ENCODE measurements around the gene INO80E.
A peak's percentile ranks its signal among the peaks of the same experiment; 100 is the strongest.

INO80E gene

DNA sequence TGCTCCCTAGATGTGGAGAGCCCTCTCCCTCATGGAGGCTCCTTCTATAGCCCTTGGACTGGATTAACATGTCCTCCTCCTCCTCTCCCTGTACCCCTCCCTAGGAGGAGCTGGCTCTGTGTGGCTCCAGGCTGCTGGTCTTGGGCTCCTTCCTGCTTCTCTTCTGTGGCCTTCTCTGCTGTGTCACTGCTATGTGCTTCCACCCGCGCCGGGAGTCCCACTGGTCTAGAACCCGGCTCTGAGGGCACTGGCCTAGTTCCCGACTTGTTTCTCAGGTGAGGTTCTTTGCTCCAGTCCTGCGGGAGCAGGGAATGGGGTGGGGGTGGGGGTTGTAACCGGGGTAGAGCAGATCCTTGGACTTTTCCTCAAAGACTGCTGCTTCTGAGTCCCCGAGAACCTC lies 24.7 kb upstream of the INO80E start:
- POLR2A ChIA-PET: no interaction called here
- DNase-seq (ENCODE audit: extremely low spot score): no peak
- CTCF ChIA-PET: interaction anchor here (4.4 kb wide), 1 partner anchor 10 kb away, joined by 32 read pairs; the partner anchor contains the start of gene TMEM219
- TF ChIP-seq, protein P1, sequence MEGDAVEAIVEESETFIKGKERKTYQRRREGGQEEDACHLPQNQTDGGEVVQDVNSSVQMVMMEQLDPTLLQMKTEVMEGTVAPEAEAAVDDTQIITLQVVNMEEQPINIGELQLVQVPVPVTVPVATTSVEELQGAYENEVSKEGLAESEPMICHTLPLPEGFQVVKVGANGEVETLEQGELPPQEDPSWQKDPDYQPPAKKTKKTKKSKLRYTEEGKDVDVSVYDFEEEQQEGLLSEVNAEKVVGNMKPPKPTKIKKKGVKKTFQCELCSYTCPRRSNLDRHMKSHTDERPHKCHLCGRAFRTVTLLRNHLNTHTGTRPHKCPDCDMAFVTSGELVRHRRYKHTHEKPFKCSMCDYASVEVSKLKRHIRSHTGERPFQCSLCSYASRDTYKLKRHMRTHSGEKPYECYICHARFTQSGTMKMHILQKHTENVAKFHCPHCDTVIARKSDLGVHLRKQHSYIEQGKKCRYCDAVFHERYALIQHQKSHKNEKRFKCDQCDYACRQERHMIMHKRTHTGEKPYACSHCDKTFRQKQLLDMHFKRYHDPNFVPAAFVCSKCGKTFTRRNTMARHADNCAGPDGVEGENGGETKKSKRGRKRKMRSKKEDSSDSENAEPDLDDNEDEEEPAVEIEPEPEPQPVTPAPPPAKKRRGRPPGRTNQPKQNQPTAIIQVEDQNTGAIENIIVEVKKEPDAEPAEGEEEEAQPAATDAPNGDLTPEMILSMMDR (IDR thresholded peaks at IDR 0.05; ENCODE audit: control extremely low read depth, extremely low read depth, low read depth, missing control alignments): no peak

DNA sequence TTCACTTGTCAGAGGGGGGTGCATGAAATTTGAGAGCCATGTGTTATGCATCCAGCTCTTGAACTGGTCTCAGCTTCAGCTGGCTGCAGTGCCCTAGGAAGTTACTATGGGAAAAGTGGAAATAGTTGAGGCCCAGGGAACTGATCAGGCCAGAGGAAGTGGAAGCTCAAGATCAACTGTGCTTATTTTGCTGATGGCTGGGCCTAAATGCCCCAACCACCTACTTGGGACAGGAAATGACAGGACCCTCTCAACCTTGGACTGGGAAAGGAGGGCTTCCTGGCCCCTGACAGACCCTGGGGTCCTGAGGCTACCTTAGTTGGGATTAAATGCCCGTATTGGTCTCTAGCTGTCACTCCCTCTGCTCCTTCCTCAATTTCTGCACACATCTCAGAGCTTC lies 23.5 kb upstream of the INO80E start:
- POLR2A ChIA-PET: no interaction called here
- no peak for DNase-seq (ENCODE audit: extremely low spot score)
- TF ChIP-seq, protein P1 (IDR thresholded peaks at IDR 0.05; ENCODE audit: control extremely low read depth, extremely low read depth, low read depth, missing control alignments): no peak
- CTCF ChIA-PET: interaction anchor here (1.2 to 4.4 kb wide), 8 partner anchors 8 to 124 kb away, joined by 3 to 32 read pairs (median 9); partner anchors contain the start of genes KCTD13 and TMEM219

DNA sequence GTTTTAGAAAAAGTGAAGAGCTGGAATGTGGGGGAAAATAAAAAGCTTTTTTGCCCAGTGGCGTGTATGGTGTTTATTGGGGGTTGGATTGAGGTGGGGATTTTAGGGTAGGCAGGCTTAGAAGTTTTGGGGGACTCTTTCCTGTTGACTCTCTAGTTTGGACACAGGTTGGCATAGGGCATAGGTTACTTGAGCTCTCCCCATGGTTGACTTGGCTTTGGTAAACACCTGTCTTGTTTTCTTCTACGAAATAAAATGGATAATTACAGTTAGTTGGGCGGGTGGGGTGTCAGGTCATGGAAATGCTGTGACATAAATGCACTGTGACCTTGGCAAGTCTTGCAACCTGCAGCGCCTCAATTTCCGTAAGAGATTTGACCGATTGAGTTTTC lies 23.1 kb upstream of the INO80E start:
- ChIA-PET CTCF (interaction anchor here (0.6 to 4.4 kb wide), 13 partner anchors 8 to 183 kb away, joined by 3 to 32 read pairs (median 3); partner anchors contain the start of genes KCTD13, KIF22 and TMEM219), POLR2A (interaction anchor here (0.8 to 1.1 kb wide), 4 partner anchors 11 to 157 kb away, joined by 3 to 5 read pairs (median 4); partner anchors contain the start of genes HIRIP3, PAGR1 and TMEM219)
- TF ChIP-seq, protein P1 (IDR thresholded peaks at IDR 0.05; ENCODE audit: control extremely low read depth, extremely low read depth, low read depth, missing control alignments): no peak
- DNase-seq (ENCODE audit: extremely low spot score): no peak

DNA sequence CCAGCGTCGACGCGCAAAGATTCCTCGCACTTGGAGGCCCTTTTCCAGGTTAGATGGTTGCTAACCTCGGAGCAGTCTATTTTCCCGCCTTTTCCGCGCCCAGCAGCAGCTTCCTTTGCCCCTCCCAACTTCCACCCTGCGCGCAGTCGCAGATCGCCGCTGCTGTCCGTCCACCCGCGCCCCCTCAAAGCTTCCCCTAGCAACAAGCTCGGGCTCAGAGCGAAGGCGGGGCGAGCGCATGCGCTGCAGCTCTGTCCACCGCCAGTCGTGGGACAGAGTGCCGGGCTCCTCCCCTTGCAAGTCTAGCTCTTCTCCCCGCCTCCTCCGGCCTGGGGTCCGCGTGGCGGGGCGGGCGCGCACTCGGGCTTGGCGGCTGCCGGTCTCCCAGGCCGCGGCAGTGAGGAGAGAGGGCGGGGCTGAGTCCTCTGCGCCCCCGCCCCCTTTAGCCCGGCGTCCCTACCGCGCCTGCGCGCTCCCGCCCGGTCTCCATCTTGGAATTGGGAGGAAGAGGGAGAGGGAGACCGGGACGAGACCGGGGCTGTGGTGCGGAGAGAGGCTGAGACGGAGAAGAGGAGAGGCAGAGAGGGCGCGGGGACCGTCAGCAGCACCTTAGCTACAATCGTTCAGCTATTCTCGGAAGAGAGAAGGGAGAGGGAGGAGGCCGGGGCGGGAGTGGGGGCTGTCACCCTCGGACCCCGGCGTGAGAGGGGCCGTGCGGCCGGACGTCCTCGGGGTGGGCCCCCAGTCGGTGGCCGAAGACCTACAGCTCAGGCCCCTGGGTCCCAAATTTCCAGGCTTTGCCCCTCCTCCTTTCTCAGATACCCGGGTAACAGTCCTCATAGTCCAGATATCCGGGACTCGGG lies 22.4 kb upstream of the INO80E start, which contains the start of gene TAOK2:
Gene TAOK2 (plus strand): TSS at position 485 of the 863 bp plus-strand sequence. CDS start 3,905 bp downstream, outside the sequence.
- TF ChIP-seq, protein P1 (IDR thresholded peaks at IDR 0.05; ENCODE audit: control extremely low read depth, extremely low read depth, low read depth, missing control alignments): no peak
- peak; percentile 100 for DNase-seq (ENCODE audit: extremely low spot score)
- POLR2A ChIA-PET: interaction anchor here (0.6 to 1.1 kb wide), 6 partner anchors 12 to 157 kb away, joined by 3 to 7 read pairs (median 4); partner anchors contain the start of genes HIRIP3, PAGR1 and TMEM219
- CTCF ChIA-PET: interaction anchor here (0.6 to 4.4 kb wide), 12 partner anchors 9 to 183 kb away, joined by 3 to 32 read pairs (median 6); partner anchors contain the start of genes KIF22, TLCD3B and TMEM219

DNA sequence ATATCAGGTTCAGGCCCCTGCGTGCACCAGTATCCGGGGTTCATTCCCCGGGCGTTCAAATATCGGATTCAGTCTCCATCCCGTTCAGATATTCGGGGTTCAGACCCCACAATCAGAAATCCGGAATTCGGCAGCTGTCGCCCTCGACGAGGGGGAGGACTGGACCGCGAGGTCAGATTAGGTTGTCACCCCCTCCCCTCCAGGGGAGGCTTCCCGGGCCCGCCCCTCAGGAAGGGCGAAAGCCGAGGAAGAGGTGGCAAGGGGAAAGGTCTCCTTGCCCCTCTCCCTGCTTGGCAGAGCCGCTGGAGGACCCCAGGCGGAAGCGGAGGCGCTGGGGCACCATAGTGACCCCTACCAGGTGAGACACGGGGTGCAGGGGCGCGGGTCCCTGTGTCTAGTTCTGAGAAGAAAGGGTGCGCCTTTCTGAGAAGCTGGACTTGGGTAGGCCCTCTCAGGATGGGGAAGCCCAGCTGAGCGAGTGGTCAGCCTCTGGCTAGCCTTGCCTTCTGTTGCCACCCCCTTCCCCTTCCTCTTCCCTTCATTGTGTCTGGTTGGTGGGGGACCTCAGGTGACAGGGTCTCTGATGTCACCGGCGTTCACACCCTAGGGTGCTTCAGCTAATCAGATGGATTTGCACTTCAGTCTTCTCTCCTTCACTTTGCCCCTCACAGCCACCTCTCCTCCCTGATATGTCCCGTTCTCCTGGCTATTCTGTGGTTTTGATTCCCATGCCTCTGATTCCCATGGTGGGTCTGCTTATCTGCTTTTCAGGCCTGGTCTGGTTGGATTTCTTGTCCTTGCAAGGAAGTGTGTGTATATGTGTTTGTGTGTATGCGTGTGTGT lies 21.5 kb upstream of the INO80E start:
- CTCF ChIA-PET: interaction anchor here (1.5 to 4.4 kb wide), 7 partner anchors 13 to 126 kb away, joined by 4 to 32 read pairs (median 8); partner anchors contain the start of genes TLCD3B and TMEM219
- POLR2A ChIA-PET: interaction anchor here (0.6 to 0.9 kb wide), 3 partner anchors 15 to 41 kb away, joined by 3 to 7 read pairs (median 4); no protein-coding TSS in a partner anchor
- TF ChIP-seq, protein P1 (IDR thresholded peaks at IDR 0.05; ENCODE audit: control extremely low read depth, extremely low read depth, low read depth, missing control alignments): no peak
- peak; percentile 41 for DNase-seq (ENCODE audit: extremely low spot score)

All from GM10248 (cell line).